Peyer's patch (tissue), 4 donors: ENCODE results near the gene ASGR1.

ENCODE experiments used
- CTCF ChIP-seq, 6 experiments: fragments of 450-650 bp in 4 of 6; fragments of 200-600 bp in 2 of 6; sonication (generic) in 1 of 6; IDR thresholded peaks; one replicate each; pipeline ENCODE4 v1.5.1; 2017 to 2019; ENCODE audit warnings: antibody characterized with exemption in 6 of 6, mild to moderate bottlenecking in 3 of 6, moderate library complexity in 1 of 6
- POLR2A ChIP-seq, 2 donors: fragments of 450-650 bp; IDR thresholded peaks; one replicate each; pipeline ENCODE4 v1.5.1; 2017; ENCODE audit warnings: antibody characterized with exemption in 2 of 2, mild to moderate bottlenecking in 2 of 2, moderate library complexity in 2 of 2

- TF ChIP-seq POLR2A (IDR thresholded peaks at IDR 0.05) (no peak), CTCF (IDR thresholded peaks at IDR 0.05) (no peak)
Observed at GRCh38 chr17:7226721-7227710, 47.8 kb upstream of the ASGR1 start.
